SH-SY5Y (cell line): ENCODE data around the gene LRRC4C.

ENCODE experiments used
- GATA2 ChIP-seq: IDR thresholded peaks from 2 replicates; pipeline ENCODE4 v1.6.1; 2011; ENCODE audit warnings: mild to moderate bottlenecking, low read depth, low read length
- GATA3 ChIP-seq: IDR thresholded peaks from 2 replicates; pipeline ENCODE4 v1.6.1; 2011; ENCODE audit warnings: low read depth, mild to moderate bottlenecking, low read length, moderate library complexity

Gene LRRC4C

DNA sequence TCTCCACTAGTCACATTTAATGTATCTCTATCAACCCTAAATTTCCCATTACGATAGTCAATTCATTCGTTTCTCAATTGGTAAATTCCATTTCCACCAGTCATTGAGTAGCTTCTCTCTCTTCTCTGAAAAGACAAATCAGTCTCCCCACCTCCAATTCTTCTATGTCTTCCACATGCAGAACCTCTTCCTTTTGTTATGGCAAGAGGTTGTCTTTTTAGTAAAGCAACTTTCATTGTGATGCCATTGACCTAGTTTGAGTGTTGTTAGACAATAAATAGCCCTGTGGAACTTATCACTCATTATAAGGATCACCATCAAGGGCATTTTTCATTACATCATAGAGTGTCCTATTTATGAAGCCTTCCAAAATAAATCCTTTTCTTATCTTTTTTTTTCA, 340.9 kb downstream of the LRRC4C start:
- TF ChIP-seq GATA2 (no peak), GATA3 (no peak)

- TF ChIP-seq GATA3 (no peak), GATA2 (no peak)
These were observed 342.5 kb downstream of the LRRC4C start for GRCh38 chr11:41116970-41117369.

DNA sequence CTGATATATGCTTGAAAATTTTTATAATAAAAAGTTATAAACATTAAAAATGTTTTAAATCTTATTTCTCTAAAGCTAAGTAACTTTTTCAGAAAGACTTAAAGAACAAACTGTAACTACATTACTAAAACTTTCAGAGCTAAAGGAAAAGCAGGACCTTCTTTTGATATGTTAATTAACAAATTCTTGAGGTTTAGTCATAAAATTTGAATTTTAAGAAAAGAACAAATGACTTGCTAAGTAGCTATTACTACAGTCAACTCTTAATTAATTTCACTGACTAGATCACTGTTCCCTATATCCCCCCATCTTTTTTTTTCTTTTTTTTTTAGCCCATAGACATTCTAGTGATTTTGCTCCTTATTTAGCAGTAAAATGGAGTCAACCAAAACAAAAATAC, 344.4 kb downstream of the LRRC4C start:
- no peak for TF ChIP-seq GATA3
- no peak for TF ChIP-seq GATA2

DNA sequence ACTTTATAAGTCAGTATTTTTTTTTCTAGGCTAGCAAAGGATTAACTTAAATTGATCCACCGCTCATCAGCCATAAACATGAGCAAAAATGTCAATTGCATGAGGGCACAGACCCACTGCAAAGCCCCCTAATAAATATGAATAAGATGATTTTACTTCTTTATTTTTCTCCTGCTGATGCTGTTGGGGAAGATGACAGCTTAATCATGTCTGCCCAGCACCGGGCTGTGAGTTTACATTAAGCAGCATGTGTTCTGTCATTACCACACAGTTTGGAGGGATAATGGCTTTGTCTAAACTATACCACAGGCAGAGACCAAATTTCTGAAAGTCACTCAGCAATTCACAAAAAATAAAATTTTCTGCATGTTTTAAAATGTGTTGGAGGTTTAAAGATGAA, 346.3 kb downstream of the LRRC4C start:
- TF ChIP-seq GATA2 (no peak), GATA3 (no peak)

- no peak for TF ChIP-seq GATA3
- TF ChIP-seq GATA2 = no peak
These were observed 348.9 kb downstream of the LRRC4C start for GRCh38 chr11:41110527-41110926.

DNA sequence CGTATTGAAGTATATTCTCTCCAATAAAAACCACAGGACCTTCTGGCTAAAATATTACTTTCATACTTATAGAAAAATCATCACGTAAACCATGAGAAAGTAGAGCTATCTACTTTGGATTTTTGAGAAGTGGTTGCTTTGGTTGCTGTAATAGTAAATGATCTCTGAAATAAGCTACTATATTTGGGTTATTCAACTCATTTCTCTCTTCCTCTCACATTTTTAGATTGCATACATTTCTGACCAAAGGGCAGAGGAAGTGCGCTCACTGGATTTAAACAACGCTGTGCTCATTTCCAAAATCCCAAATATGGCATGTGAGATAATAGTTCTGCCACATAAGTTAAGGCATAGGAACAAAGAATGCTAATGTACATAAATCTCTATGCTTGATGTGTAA, 357.0 kb downstream of the LRRC4C start:
- TF ChIP-seq GATA3 (no peak), GATA2 (no peak)

GRCh38 chr11:41099654-41100053, 359.8 kb downstream of the LRRC4C start:
- TF ChIP-seq GATA2 = no peak
- no peak for TF ChIP-seq GATA3

DNA sequence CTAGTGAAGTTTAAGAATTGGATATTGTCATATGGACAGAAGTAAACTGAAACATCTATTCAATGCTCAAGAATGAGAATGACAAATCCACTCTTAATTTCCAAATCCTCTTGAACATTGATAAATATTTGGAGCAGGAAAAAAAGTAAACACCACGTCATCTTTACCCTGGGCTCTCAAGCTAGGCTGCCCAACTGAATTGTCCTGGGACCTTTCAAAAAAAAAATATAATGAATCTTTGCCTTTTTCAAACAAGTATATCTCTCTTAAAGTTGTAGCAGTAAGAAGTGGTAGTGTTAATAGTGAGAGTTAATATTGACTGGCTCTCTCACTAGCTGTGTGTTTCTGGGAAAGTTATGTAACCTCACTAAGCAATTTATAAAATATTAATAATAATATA, 374.3 kb downstream of the LRRC4C start:
- TF ChIP-seq GATA2 (no peak), GATA3 (no peak)

DNA sequence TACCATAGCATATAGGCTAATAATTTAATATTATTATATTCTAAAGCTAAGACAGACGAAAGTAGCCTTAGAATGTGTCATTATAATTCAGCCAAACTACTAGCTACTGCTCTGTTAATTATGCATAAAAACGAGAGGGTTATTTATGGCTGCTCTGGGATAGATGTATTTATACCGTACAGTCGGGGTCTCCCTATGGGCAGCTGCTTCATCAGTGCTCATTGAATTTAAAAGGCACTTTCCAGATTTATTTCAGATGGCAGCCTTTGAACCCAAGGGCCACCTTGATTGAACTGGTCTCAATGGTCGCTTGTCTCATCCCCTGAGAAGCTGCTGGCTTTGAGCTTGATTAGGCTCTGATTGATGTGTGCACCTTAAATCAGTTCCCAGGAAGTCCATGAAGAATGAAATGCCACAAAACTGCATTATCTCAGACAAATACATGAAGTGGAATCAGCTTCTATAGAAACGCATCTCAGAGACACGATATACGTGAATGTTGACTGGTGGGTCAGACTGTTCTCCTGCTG, 377.6 kb downstream of the LRRC4C start:
- no peak for TF ChIP-seq GATA2
- no peak for TF ChIP-seq GATA3

DNA sequence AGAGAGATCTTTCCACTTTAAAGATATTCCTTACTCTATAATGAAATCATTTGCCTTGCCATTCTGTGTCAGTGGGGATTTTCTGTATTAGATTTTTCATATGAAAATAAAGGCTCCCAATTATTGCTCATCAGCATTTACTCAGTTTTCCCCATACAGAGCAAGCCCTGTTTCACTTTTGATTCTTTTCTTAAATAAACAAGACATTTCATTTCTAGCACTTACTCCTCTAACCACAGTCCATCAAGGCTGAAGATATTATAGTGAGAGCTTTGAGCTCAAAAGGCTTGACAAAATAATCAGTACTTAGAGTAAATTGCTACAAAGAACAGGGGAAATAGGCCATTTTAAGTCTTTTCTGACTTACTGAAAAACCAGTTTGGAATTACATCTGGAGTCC, 385.1 kb downstream of the LRRC4C start:
- no peak for TF ChIP-seq GATA2
- TF ChIP-seq GATA3 = no peak

GRCh38 chr11:41065432-41065831, 394.0 kb downstream of the LRRC4C start:
- TF ChIP-seq GATA2 = no peak
- no peak for TF ChIP-seq GATA3

GRCh38 chr11:41058138-41058537, 401.3 kb downstream of the LRRC4C start:
- TF ChIP-seq GATA2 (no peak), GATA3 (no peak)

DNA sequence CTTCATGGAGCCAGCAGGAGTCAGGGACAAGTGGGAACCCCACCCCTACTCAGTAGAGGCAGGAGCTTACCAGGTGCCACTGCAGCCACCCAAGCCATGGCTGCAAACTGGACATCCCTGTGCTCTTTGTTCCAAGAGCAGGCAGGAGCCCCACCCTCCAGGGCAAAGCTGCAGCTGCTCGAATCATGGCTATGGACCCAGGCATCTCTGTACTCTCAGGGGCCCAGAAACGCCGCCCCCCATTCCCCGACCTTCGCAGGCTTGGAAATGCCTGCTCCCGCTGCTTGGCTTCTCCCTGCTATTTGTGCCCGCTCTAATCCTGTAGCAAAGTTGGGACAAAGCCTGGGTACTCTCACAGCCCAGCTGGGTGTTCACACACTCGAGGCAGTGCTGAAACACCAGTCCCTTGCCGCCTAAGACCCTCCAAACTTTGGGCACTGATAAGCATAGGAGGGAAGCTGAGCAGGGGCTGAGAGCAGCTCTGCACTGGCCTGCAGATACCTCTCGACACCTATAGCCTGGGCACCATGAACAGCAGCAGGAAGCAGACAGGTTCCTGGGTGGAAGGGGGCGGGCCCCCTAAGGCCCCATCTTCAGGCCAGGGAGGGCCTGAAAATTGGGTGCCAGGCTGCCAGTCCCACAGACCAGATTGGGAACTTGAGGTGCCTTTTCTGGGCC, 402.4 kb downstream of the LRRC4C start:
- TF ChIP-seq GATA2 (no peak), GATA3 (no peak)

DNA sequence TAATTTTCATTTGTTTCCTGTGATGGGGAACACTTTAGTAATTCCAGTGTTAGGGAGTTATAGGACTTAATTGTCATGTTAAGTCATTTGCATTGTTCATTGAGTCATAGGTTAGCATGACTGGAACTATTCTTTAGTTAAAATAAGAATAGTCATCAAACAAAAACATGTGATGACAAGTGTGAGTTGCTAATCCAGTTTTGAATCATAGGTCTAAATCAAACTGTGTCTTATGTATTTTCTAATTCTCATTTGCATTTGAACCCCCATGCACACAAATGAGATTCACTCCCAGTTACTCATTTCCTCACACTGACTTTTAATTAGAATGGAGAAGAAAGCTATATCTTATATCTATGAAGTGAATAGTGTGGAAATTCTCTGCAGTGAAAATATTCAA, 405.6 kb downstream of the LRRC4C start:
- TF ChIP-seq GATA2 (no peak), GATA3 (no peak)

DNA sequence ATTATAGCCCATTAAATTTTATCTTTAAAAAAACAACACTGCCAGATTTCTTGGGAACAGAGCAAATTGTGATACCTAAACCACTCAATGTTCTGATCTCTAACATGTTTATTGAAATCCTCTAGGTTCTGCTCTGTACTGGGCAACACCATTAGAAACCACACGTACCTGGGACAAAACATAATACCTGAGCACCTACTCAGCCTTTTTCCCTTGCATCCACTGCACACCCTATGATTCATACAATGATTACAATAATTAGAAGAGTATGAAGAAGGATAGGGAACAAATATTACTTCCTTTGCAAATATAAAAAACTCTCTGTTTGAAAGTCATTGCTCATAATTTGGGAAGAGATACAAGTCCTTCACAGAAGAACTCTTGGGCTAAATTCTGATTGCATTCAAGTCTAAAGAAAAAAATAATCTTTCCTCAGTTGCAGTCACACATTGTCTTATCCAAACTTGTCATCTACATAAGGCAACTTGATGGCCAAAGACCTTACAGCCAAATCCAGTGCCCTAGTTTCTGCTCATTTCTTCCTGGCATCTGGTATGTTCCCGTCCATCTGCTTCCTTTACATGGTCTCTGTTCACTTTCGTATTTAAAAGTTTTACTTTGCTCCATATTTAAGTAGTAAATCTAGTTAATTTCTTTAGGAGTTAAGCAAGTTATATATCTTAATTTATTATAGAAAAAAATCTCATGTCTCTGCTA, 407.4 kb downstream of the LRRC4C start:
- TF ChIP-seq GATA3 (no peak), GATA2 (no peak)

DNA sequence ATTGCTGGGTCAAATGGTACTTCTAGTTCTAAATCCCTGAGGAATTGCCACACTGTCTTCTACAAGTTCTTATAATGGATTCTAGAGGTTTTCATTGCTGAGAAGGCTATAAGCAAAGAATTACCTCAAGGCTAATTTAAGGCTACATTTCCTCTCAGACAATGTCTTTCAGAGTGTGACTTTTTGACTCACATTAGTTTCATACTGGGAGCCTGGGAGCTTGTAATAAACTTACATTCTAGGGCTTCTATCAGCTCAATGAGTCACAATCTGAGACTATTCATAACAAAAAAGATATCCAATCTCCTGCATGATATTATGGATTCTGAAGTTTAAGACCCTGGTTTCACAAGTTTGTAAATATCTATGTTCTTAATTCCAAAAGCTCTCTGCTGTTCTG, 408.7 kb downstream of the LRRC4C start:
- TF ChIP-seq GATA2 = no peak
- TF ChIP-seq GATA3 = no peak
